ENCODE results near the gene FRMD4B.

FRMD4B gene

GRCh38 chr3:69240651-69241568, 145.0 kb downstream of the FRMD4B start:
- H3K9me2 ChIP-seq (replicated peaks; ENCODE audit: low read depth, low read length): no peaks in the 10 kb centered on the region
- H3K4me1 ChIP-seq (ENCODE audit: insufficient read depth, low read length, poor library complexity, severe bottlenecking): no peaks in the 10 kb centered on the region
- H3K27me3 ChIP-seq (ENCODE audit: insufficient read depth, low read length, poor library complexity, severe bottlenecking): no peaks in the 10 kb centered on the region
- H3K4me3 ChIP-seq (ENCODE audit: low read length, poor library complexity, severe bottlenecking): no peak overlapping the region
- no peaks in the 10 kb centered on the region for H3K9me3 ChIP-seq (ENCODE audit: insufficient read depth, low read depth, low read length)
- H4K20me1 ChIP-seq (ENCODE audit: insufficient read depth, low read length, poor library complexity, severe bottlenecking): no peaks in the 10 kb centered on the region
- no peaks in the 10 kb centered on the region for H3F3A ChIP-seq (ENCODE audit: low read depth)
- TF ChIP-seq, protein P1, sequence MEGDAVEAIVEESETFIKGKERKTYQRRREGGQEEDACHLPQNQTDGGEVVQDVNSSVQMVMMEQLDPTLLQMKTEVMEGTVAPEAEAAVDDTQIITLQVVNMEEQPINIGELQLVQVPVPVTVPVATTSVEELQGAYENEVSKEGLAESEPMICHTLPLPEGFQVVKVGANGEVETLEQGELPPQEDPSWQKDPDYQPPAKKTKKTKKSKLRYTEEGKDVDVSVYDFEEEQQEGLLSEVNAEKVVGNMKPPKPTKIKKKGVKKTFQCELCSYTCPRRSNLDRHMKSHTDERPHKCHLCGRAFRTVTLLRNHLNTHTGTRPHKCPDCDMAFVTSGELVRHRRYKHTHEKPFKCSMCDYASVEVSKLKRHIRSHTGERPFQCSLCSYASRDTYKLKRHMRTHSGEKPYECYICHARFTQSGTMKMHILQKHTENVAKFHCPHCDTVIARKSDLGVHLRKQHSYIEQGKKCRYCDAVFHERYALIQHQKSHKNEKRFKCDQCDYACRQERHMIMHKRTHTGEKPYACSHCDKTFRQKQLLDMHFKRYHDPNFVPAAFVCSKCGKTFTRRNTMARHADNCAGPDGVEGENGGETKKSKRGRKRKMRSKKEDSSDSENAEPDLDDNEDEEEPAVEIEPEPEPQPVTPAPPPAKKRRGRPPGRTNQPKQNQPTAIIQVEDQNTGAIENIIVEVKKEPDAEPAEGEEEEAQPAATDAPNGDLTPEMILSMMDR (conservative IDR thresholded peaks at IDR 0.05; ENCODE audit: low read length): no peak
- no peak for TF ChIP-seq EZH2phosphoT487 (IDR thresholded peaks at IDR 0.05; ENCODE audit: borderline replicate concordance)
- H3K9ac ChIP-seq (ENCODE audit: low read depth, low read length, poor library complexity, severe bottlenecking): no peak overlapping the region
- H2AFZ ChIP-seq (ENCODE audit: low read length): no peak overlapping the region
- no peaks in the 10 kb centered on the region for H3K79me2 ChIP-seq (ENCODE audit: insufficient read depth, low read length)
- no peak overlapping the region for H3K4me2 ChIP-seq (ENCODE audit: low read depth, low read length, poor library complexity, severe bottlenecking)
- H3K36me3 ChIP-seq (ENCODE audit: insufficient read depth, low read length): no peaks in the 10 kb centered on the region

GRCh38 chr3:69239063-69239462, 146.8 kb downstream of the FRMD4B start:
- Histone ChIP-seq H3F3A (ENCODE audit: low read depth) (no peaks in the 10 kb centered on the region), H3K4me3 (ENCODE audit: low read length, poor library complexity, severe bottlenecking) (no peak overlapping the region), H3K27me3 (ENCODE audit: insufficient read depth, low read length, poor library complexity, severe bottlenecking) (no peaks in the 10 kb centered on the region), H3K4me2 (ENCODE audit: low read depth, low read length, poor library complexity, severe bottlenecking) (no peak overlapping the region), H3K9ac (ENCODE audit: low read depth, low read length, poor library complexity, severe bottlenecking) (no peak overlapping the region), H4K20me1 (ENCODE audit: insufficient read depth, low read length, poor library complexity, severe bottlenecking) (no peaks in the 10 kb centered on the region), H3K9me3 (ENCODE audit: insufficient read depth, low read depth, low read length) (no peaks in the 10 kb centered on the region), H3K79me2 (ENCODE audit: insufficient read depth, low read length) (no peaks in the 10 kb centered on the region), H3K36me3 (ENCODE audit: insufficient read depth, low read length) (no peaks in the 10 kb centered on the region), H3K4me1 (ENCODE audit: insufficient read depth, low read length, poor library complexity, severe bottlenecking) (no peaks in the 10 kb centered on the region), H3K9me2 (replicated peaks; ENCODE audit: low read depth, low read length) (no peaks in the 10 kb centered on the region), H2AFZ (ENCODE audit: low read length) (no peak overlapping the region)
- TF ChIP-seq, protein P1 (conservative IDR thresholded peaks at IDR 0.05; ENCODE audit: low read length): no peak
- no peak for TF ChIP-seq EZH2phosphoT487 (IDR thresholded peaks at IDR 0.05; ENCODE audit: borderline replicate concordance)

GRCh38 chr3:69236812-69237707, 148.8 kb downstream of the FRMD4B start:
- Histone ChIP-seq H3K9me2 (replicated peaks; ENCODE audit: low read depth, low read length) (no peaks in the 10 kb centered on the region), H3K9me3 (ENCODE audit: insufficient read depth, low read depth, low read length) (no peaks in the 10 kb centered on the region), H3K36me3 (ENCODE audit: insufficient read depth, low read length) (no peaks in the 10 kb centered on the region), H3F3A (ENCODE audit: low read depth) (no peaks in the 10 kb centered on the region), H3K9ac (ENCODE audit: low read depth, low read length, poor library complexity, severe bottlenecking) (no peak overlapping the region), H4K20me1 (ENCODE audit: insufficient read depth, low read length, poor library complexity, severe bottlenecking) (no peaks in the 10 kb centered on the region), H3K79me2 (ENCODE audit: insufficient read depth, low read length) (no peaks in the 10 kb centered on the region), H3K4me3 (ENCODE audit: low read length, poor library complexity, severe bottlenecking) (no peak overlapping the region), H2AFZ (ENCODE audit: low read length) (no peak overlapping the region), H3K4me2 (ENCODE audit: low read depth, low read length, poor library complexity, severe bottlenecking) (no peak overlapping the region), H3K27me3 (ENCODE audit: insufficient read depth, low read length, poor library complexity, severe bottlenecking) (no peaks in the 10 kb centered on the region), H3K4me1 (ENCODE audit: insufficient read depth, low read length, poor library complexity, severe bottlenecking) (no peaks in the 10 kb centered on the region)
- TF ChIP-seq, protein P1 (conservative IDR thresholded peaks at IDR 0.05; ENCODE audit: low read length): no peak
- TF ChIP-seq EZH2phosphoT487 (IDR thresholded peaks at IDR 0.05; ENCODE audit: borderline replicate concordance): no peak

Data from Loucy (cell line).